PC-3 (cell line): Measurements from ENCODE around the gene ADAMTSL1. TPM values are rescaled to one million over a fixed set of nuclear protein-coding genes. Genes with fewer than 3 reads are reported as not detected.

Experiments used
- ATAC-seq: fragments of 200-7000 bp; cut with Tn5 transposase; 2 replicates; pipeline ENCODE4 v1.9.1; 2020; ENCODE audit warnings: mild to moderate bottlenecking, moderate library complexity
- BruUV-seq: library from RNA; stranded (reverse); fragments of 400-500 nt; replicated peaks from 2 replicates; lab custom pipeline; 2021; lab: Mats Ljungman, UMichigan
- CTCF ChIA-PET: fragments of 300-600 bp; sonication (Branson Sonifier 250); formaldehyde crosslinking; loops from one replicate; lab custom pipeline; 2022; ENCODE audit warnings: antibody characterized with exemption; lab: Charles Lee
- POLR2A ChIA-PET: fragments of 300-600 bp; sonication (Branson Sonifier 250); formaldehyde crosslinking; loops from one replicate; lab custom pipeline; 2022; ENCODE audit warnings: antibody characterized with exemption; ENCODE audit not compliant: unreplicated experiment; lab: Charles Lee
- DNase-seq: peaks from one replicate; pipeline ENCODE4 v3.0.0-alpha.2; 2015
- H2AFZ ChIP-seq: fragments of 300-600 bp; sonication (generic); 2 replicates; pipeline ENCODE4 v1.6.0; 2016; ENCODE audit warnings: antibody characterized with exemption, low read length
- H3F3A ChIP-seq: fragments of 300-600 bp; sonication (generic); one replicate; pipeline ENCODE4 v1.6.0; 2017; ENCODE audit warnings: antibody characterized with exemption, low read length, control low read depth, mild to moderate bottlenecking; ENCODE audit not compliant: unreplicated experiment
- H3K27ac ChIP-seq: fragments of 300-600 bp; sonication (generic); 2 replicates; pipeline ENCODE4 v1.5.1; 2016; ENCODE audit warnings: mild to moderate bottlenecking, low read length
- H3K27me3 ChIP-seq: fragments of 300-600 bp; sonication (generic); 2 replicates; pipeline ENCODE4 v1.6.1; 2016; ENCODE audit warnings: low read length, mixed read lengths
- H3K36me3 ChIP-seq: fragments of 300-600 bp; sonication (generic); 2 replicates; pipeline ENCODE4 v1.6.1; 2016; ENCODE audit warnings: low read depth, mixed run types, low read length, mixed read lengths
- H3K4me1 ChIP-seq: fragments of 300-600 bp; sonication (generic); 2 replicates; pipeline ENCODE4 v1.5.1; 2016; ENCODE audit warnings: low read length; ENCODE audit not compliant: insufficient read depth
- H3K4me2 ChIP-seq: fragments of 300-600 bp; sonication (generic); 2 replicates; pipeline ENCODE4 v1.6.0; 2016; ENCODE audit warnings: low read length
- H3K4me3 ChIP-seq: fragments of 300-600 bp; sonication (generic); 2 replicates; pipeline ENCODE4 v1.5.1; 2016; ENCODE audit warnings: mild to moderate bottlenecking, low read length, mixed read lengths
- H3K79me2 ChIP-seq: fragments of 300-600 bp; sonication (generic); 2 replicates; pipeline ENCODE4 v1.6.1; 2017; ENCODE audit warnings: low read length, mixed read lengths
- H3K9ac ChIP-seq: fragments of 300-600 bp; sonication (generic); 2 replicates; pipeline ENCODE4 v1.6.0; 2016; ENCODE audit warnings: mild to moderate bottlenecking, low read length
- H3K9me2 ChIP-seq: fragments of 300-600 bp; sonication (generic); replicated peaks from 2 replicates; pipeline ENCODE4 v1.6.1; 2016; ENCODE audit warnings: mixed run types, low read length, mixed read lengths
- H3K9me3 ChIP-seq: fragments of 300-600 bp; sonication (generic); 2 replicates; pipeline ENCODE4 v1.6.1; 2016; ENCODE audit warnings: low read length, mixed read lengths
- H4K20me1 ChIP-seq: fragments of 300-600 bp; sonication (generic); 2 replicates; pipeline ENCODE4 v1.6.1; 2016; ENCODE audit warnings: low read length, mixed read lengths
- EZH2 ChIP-seq: fragments of 300-600 bp; sonication (generic); IDR thresholded peaks from one replicate; pipeline ENCODE4 v1.6.1; 2017; ENCODE audit warnings: antibody characterized with exemption, mild to moderate bottlenecking, low read length; ENCODE audit not compliant: unreplicated experiment
- EZH2phosphoT487 ChIP-seq: fragments of 300-600 bp; sonication (generic); IDR thresholded peaks from 2 replicates; pipeline ENCODE4 v1.6.1; 2018; ENCODE audit warnings: mild to moderate bottlenecking, antibody characterized with exemption, low read length, borderline replicate concordance
- intact Hi-C: fragments of 100-400 bp; cut with micrococcal nuclease; formaldehyde crosslinking; loops from 2 replicates; pipeline ENCODE4 v1.9.0; 2023
- total RNA-seq: library from RNA; depleted of rRNA; stranded (reverse); fragments of >200 nt; gene quantifications from 2 replicates; pipeline ENCODE4 v1.2.3, GENCODE V29; 2014
- TF ChIP-seq, protein P1 (sequence below): fragments of 300-600 bp; sonication (generic); conservative IDR thresholded peaks from 2 replicates; pipeline ENCODE4 v1.5.1; 2017; ENCODE audit warnings: antibody characterized with exemption, low read depth, mild to moderate bottlenecking, low read length

ADAMTSL1 gene
- total RNA-seq, 1 experiment from 2014 or later, result 0.26 TPM

DNA sequence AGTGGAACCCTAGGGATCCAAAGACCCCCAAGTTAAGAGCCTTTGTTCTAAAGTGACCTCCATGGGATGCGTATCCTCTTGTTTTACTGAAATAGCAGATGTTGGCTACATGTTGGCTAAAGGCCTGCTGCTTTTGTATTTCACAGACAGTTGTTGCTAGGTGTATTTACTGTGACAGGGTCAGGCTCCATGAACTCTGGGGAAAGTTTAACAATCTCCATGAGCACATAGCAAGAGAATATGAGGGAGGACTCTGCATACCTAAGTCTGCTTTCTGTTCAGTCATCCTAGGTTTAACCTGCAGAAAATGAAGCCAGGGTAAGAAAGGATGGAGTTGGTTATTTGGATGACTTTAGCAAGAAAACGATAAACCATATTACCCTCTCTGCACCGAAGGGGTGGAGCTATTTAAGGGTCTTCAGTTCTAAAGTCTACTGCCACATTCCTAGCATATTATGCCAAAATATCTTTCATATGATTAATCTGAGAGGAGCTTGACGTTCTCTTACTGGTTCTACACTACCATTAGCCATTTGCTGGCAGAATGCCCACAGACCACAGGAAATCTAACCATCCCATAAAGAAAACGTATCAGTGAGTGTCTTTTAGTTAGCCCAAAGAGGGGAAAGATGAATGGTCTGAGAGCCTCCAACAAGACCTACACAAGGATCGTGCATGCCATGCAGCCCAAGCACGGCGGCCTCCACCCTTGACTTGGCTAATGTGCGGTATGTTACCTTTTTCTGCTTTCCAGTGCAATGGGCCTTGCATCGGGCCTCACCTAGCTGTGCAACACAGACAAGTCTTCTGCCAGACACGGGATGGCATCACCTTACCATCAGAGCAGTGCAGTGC is 431.3 kb downstream of the ADAMTSL1 start:
- TF ChIP-seq, protein P1, sequence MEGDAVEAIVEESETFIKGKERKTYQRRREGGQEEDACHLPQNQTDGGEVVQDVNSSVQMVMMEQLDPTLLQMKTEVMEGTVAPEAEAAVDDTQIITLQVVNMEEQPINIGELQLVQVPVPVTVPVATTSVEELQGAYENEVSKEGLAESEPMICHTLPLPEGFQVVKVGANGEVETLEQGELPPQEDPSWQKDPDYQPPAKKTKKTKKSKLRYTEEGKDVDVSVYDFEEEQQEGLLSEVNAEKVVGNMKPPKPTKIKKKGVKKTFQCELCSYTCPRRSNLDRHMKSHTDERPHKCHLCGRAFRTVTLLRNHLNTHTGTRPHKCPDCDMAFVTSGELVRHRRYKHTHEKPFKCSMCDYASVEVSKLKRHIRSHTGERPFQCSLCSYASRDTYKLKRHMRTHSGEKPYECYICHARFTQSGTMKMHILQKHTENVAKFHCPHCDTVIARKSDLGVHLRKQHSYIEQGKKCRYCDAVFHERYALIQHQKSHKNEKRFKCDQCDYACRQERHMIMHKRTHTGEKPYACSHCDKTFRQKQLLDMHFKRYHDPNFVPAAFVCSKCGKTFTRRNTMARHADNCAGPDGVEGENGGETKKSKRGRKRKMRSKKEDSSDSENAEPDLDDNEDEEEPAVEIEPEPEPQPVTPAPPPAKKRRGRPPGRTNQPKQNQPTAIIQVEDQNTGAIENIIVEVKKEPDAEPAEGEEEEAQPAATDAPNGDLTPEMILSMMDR, result no peak
- TF ChIP-seq EZH2 (no peak), EZH2phosphoT487 (no peak)
- H3K9ac ChIP-seq, result no peak overlapping the region
- DNase-seq (peak; percentile 53), ATAC-seq (no peak)
- no peak overlapping the region for H3K4me2 ChIP-seq
- no peaks in the 10 kb centered on the region for H3K79me2 ChIP-seq
- H3F3A ChIP-seq, result no peaks in the 10 kb centered on the region
- H3K4me1 ChIP-seq, result no peaks in the 10 kb centered on the region; the same call in 1 of the 2 replicates
- H3K9me2 ChIP-seq, result no peaks in the 10 kb centered on the region
- H3K27ac ChIP-seq, result no peak overlapping the region
- no peaks in the 10 kb centered on the region for H4K20me1 ChIP-seq
- intact Hi-C loops, result no loop called here
- no TSS peak for BruUV-seq
- CTCF ChIA-PET, result no interaction called here
- POLR2A ChIA-PET, result no interaction called here
- H3K9me3 ChIP-seq, result no peaks in the 10 kb centered on the region
- no peak overlapping the region for H2AFZ ChIP-seq
- H3K36me3 ChIP-seq, result no peaks in the 10 kb centered on the region
- no peaks in the 10 kb centered on the region for H3K27me3 ChIP-seq
- no peak overlapping the region for H3K4me3 ChIP-seq

DNA sequence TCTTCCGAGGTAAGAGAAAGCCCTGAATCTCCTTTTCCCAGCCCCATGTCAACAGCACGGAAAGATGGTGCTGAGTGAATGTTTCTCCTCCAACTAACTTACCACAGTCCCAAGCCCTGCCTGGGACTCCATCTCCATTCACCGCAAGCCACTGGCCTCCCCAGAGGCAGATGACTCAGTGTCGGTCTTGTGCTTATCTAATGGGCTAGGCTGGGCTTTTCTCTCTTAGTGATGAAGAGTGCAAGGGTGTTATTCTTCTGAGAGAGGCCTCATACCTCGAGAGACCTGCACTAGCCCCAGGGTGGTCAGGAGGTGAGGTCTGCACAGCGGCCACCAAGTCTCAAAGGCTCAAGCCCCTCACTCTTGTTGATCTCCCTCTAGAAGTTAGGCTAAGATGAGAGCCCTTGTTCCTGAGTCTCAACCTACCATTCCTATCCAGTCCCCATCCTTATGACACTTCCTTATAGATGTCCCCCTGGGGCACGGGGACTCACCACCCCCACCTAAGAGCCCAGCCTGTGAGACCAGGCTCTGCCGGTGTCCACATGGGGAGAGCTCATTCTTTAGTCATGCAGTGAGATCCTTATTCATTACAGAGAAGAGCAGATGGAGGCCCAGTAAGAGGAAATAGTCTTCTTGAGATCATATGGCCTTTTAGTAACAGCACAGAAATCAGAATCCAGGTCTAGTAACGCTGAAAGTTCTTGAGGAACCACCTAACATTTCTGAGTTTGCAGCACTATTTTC is 432.1 kb downstream of the ADAMTSL1 start:
- POLR2A ChIA-PET, result no interaction called here
- Histone ChIP-seq H3K79me2 (no peaks in the 10 kb centered on the region), H3K9ac (no peak overlapping the region), H2AFZ (no peak overlapping the region), H4K20me1 (no peaks in the 10 kb centered on the region), H3K27ac (no peak overlapping the region), H3K36me3 (no peaks in the 10 kb centered on the region), H3K9me2 (no peaks in the 10 kb centered on the region), H3K4me3 (no peak overlapping the region), H3K4me1 (no peaks in the 10 kb centered on the region; the same call in 1 of the 2 replicates), H3K4me2 (no peak overlapping the region), H3F3A (no peaks in the 10 kb centered on the region), H3K9me3 (no peaks in the 10 kb centered on the region), H3K27me3 (no peaks in the 10 kb centered on the region)
- BruUV-seq, result no TSS peak
- ATAC-seq, result no peak
- intact Hi-C loops, result no loop called here
- TF ChIP-seq, protein P1, result no peak
- TF ChIP-seq EZH2phosphoT487 (no peak), EZH2 (no peak)
- CTCF ChIA-PET, result no interaction called here
- DNase-seq, result no peak
